HepG2 (cell line): ENCODE results near the gene MFAP1. TPM values are rescaled to one million over a fixed set of nuclear protein-coding genes. Genes with fewer than 3 reads are reported as not detected.

ENCODE experiments used
- DBP ChIP-seq: sonication (generic); formaldehyde crosslinking; IDR thresholded peaks from 2 replicates; pipeline ENCODE4 v1.4.0; 2020; ENCODE audit warnings: missing genetic modification reagents; ENCODE audit errors: not compliant biosample characterization
- ELF3 ChIP-seq: IDR thresholded peaks from 2 replicates; pipeline ENCODE4 v1.6.1; 2016; ENCODE audit warnings: missing genetic modification reagents, missing compliant biosample characterization
- KDM3A ChIP-seq: IDR thresholded peaks from 2 replicates; pipeline ENCODE4 v1.6.1; 2018; ENCODE audit warnings: low read depth, missing compliant biosample characterization
- PRDM4 ChIP-seq: sonication (generic); formaldehyde crosslinking; IDR thresholded peaks from 2 replicates; pipeline ENCODE4 v1.9.0; 2021; ENCODE audit warnings: missing genetic modification reagents, borderline replicate concordance
- RFX5 ChIP-seq: IDR thresholded peaks from 2 replicates; pipeline ENCODE4 v1.6.1; 2011; ENCODE audit warnings: low read depth, low read length, improper control_type of control experiment
- ZMYM4 ChIP-seq: sonication (generic); formaldehyde crosslinking; IDR thresholded peaks from 2 replicates; pipeline ENCODE4 v1.8.1; 2023; ENCODE audit warnings: mild to moderate bottlenecking, missing genetic modification reagents
- ZNF253 ChIP-seq: sonication (generic); formaldehyde crosslinking; IDR thresholded peaks from 2 replicates; pipeline ENCODE4 v1.8.0; 2022; ENCODE audit warnings: mild to moderate bottlenecking, missing genetic modification reagents, borderline replicate concordance
- ZNF770 ChIP-seq: sonication (generic); formaldehyde crosslinking; IDR thresholded peaks from 2 replicates; pipeline ENCODE4 v1.5.0; 2020; ENCODE audit warnings: mild to moderate bottlenecking, missing genetic modification reagents
- ZNF781 ChIP-seq: sonication (generic); formaldehyde crosslinking; IDR thresholded peaks from 2 replicates; pipeline ENCODE4 v1.5.1; 2020; ENCODE audit warnings: borderline replicate concordance, mild to moderate bottlenecking, missing genetic modification reagents; ENCODE audit errors: not compliant biosample characterization
- ZSCAN12 ChIP-seq: sonication (generic); formaldehyde crosslinking; IDR thresholded peaks from 2 replicates; pipeline ENCODE4 v1.9.0; 2021; ENCODE audit warnings: mild to moderate bottlenecking, missing genetic modification reagents
- polyA plus RNA-seq, 8 experiments: library from polyadenylated mRNA; depleted of rRNA in 3 of 8; stranded (reverse) in 7 of 8; unstranded in 1 of 8; fragments of >200 nt; fragmentation: Illumina TruSeq in 4 of 8; extraction: Trizol in 4 of 8; gene quantifications; 2 replicates each; pipeline versions ENCODE4 v1.2.1 to v1.2.3, GENCODE V29; 2011 to 2016; ENCODE audit warnings: low read depth in 4 of 8, missing spikeins in 1 of 8, mixed read lengths in 1 of 8; ENCODE audit not compliant: insufficient read depth in 1 of 8
- total RNA-seq, 5 experiments: library from RNA; depleted of rRNA; stranded (reverse); fragments of >200 nt; fragmentation: Illumina TruSeq; extraction: Trizol; gene quantifications; 2 replicates each; pipeline ENCODE4 v1.2.3, GENCODE V29; 2016; ENCODE audit warnings: low read depth in 1 of 5
- TF ChIP-seq, protein P1 (sequence below): sonication (generic); formaldehyde crosslinking; IDR thresholded peaks from 2 replicates; pipeline ENCODE4 v1.5.1; 2020; ENCODE audit warnings: mild to moderate bottlenecking, missing genetic modification reagents, borderline replicate concordance
- TF ChIP-seq, protein P2 (sequence below): sonication (generic); formaldehyde crosslinking; IDR thresholded peaks from 2 replicates; pipeline ENCODE4 v1.4.0; 2020; ENCODE audit warnings: missing genetic modification reagents
- TF ChIP-seq, protein P3 (sequence below): IDR thresholded peaks from 2 replicates; pipeline ENCODE4 v1.6.1; 2018; ENCODE audit warnings: missing genetic modification reagents
- TF ChIP-seq, protein P4 (sequence below): sonication (generic); formaldehyde crosslinking; IDR thresholded peaks from 2 replicates; pipeline ENCODE4 v1.4.0; 2020; ENCODE audit warnings: missing genetic modification reagents

Gene MFAP1
- total and polyA plus RNA-seq, 2 of the 13 experiments (the other 11 are each of a cell fraction or from before 2014, with no cell fraction given) = 11.8 to 39.5 TPM

- TF ChIP-seq, protein P1, sequence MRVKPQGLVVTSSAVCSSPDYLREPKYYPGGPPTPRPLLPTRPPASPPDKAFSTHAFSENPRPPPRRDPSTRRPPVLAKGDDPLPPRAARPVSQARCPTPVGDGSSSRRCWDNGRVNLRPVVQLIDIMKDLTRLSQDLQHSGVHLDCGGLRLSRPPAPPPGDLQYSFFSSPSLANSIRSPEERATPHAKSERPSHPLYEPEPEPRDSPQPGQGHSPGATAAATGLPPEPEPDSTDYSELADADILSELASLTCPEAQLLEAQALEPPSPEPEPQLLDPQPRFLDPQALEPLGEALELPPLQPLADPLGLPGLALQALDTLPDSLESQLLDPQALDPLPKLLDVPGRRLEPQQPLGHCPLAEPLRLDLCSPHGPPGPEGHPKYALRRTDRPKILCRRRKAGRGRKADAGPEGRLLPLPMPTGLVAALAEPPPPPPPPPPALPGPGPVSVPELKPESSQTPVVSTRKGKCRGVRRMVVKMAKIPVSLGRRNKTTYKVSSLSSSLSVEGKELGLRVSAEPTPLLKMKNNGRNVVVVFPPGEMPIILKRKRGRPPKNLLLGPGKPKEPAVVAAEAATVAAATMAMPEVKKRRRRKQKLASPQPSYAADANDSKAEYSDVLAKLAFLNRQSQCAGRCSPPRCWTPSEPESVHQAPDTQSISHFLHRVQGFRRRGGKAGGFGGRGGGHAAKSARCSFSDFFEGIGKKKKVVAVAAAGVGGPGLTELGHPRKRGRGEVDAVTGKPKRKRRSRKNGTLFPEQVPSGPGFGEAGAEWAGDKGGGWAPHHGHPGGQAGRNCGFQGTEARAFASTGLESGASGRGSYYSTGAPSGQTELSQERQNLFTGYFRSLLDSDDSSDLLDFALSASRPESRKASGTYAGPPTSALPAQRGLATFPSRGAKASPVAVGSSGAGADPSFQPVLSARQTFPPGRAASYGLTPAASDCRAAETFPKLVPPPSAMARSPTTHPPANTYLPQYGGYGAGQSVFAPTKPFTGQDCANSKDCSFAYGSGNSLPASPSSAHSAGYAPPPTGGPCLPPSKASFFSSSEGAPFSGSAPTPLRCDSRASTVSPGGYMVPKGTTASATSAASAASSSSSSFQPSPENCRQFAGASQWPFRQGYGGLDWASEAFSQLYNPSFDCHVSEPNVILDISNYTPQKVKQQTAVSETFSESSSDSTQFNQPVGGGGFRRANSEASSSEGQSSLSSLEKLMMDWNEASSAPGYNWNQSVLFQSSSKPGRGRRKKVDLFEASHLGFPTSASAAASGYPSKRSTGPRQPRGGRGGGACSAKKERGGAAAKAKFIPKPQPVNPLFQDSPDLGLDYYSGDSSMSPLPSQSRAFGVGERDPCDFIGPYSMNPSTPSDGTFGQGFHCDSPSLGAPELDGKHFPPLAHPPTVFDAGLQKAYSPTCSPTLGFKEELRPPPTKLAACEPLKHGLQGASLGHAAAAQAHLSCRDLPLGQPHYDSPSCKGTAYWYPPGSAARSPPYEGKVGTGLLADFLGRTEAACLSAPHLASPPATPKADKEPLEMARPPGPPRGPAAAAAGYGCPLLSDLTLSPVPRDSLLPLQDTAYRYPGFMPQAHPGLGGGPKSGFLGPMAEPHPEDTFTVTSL = peak; percentile 68
- TF ChIP-seq PRDM4 = no peak
- TF ChIP-seq RFX5 = no peak
- TF ChIP-seq ZSCAN12 = 0 out of 2 replicates have a peak, but pooled peaks have one; percentile 47
- TF ChIP-seq, protein P2, sequence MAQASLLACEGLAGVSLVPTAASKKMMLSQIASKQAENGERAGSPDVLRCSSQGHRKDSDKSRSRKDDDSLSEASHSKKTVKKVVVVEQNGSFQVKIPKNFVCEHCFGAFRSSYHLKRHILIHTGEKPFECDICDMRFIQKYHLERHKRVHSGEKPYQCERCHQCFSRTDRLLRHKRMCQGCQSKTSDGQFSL (CRISPR knock-in tag) = no peak
- TF ChIP-seq ZNF770 = no peak
- TF ChIP-seq ZNF781 (CRISPR knock-in tag) = peak; percentile 79
- TF ChIP-seq KDM3A = no peak
- no peak for TF ChIP-seq DBP (CRISPR knock-in tag)
- TF ChIP-seq, protein P3, sequence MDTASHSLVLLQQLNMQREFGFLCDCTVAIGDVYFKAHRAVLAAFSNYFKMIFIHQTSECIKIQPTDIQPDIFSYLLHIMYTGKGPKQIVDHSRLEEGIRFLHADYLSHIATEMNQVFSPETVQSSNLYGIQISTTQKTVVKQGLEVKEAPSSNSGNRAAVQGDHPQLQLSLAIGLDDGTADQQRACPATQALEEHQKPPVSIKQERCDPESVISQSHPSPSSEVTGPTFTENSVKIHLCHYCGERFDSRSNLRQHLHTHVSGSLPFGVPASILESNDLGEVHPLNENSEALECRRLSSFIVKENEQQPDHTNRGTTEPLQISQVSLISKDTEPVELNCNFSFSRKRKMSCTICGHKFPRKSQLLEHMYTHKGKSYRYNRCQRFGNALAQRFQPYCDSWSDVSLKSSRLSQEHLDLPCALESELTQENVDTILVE (CRISPR knock-in tag) = no peak
- TF ChIP-seq ZNF253 (CRISPR knock-in tag) = no peak
- peak; percentile 48; the same call in 1 of the 2 replicates for TF ChIP-seq ZMYM4
- TF ChIP-seq, protein P4, sequence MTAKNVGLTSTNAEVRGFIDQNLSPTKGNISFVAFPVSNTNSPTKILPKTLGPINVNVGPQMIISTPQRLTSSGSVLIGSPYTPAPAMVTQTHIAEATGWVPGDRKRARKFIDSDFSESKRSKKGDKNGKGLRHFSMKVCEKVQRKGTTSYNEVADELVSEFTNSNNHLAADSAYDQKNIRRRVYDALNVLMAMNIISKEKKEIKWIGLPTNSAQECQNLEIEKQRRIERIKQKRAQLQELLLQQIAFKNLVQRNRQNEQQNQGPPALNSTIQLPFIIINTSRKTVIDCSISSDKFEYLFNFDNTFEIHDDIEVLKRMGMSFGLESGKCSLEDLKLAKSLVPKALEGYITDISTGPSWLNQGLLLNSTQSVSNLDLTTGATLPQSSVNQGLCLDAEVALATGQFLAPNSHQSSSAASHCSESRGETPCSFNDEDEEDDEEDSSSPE (CRISPR knock-in tag) = peak; percentile 84
- no peak for TF ChIP-seq ELF3 (CRISPR knock-in tag)
These were observed 47.1 kb downstream of the MFAP1 start (continued) for GRCh38 chr15:43777267-43777914.
